Astrocyte of the cerebellum (primary cell): ENCODE results near the gene ARAP1.

Experiments
- DNase-seq: peaks from one replicate; pipeline ENCODE4 v3.0.0-alpha.2; 2011; ENCODE audit warnings: low read depth
- H3K4me3 ChIP-seq: 2 replicates; pipeline ENCODE4 v1.5.1; 2011; ENCODE audit warnings: mild to moderate bottlenecking, low read depth, low read length, moderate library complexity
- in situ Hi-C: cut with HindIII; loops from 2 replicates; pipeline ENCODE4 v1.10.0; 2017; ENCODE audit warnings: low sequenced_read_pairs
- TF ChIP-seq, protein P1 (sequence below): IDR thresholded peaks from 2 replicates; pipeline ENCODE4 v1.5.1; 2012; ENCODE audit warnings: low read length, low read depth, moderate library complexity, mild to moderate bottlenecking; ENCODE audit errors: missing control alignments

The ARAP1 gene

DNA sequence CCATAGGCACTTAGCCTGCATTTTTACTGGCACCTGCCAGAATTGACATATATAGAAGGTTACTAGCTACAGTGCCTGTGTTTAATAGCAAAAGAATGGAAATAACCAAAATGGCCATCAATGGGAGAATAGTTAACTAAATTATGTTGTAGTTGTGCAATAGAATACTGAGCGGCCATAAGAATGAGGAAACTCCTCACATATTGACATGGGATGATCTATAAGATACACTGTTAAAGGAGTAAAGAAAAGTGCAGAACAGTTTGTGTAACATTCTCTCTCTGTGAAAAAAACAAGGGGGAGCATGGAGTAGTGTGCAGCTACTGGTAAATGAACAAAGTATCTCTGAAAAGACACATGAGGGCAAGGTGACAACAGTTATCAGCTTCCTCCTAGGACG, 21.5 kb downstream of the ARAP1 start:
- no peak overlapping the region for H3K4me3 ChIP-seq
- in situ Hi-C loops = no loop called here
- TF ChIP-seq, protein P1, sequence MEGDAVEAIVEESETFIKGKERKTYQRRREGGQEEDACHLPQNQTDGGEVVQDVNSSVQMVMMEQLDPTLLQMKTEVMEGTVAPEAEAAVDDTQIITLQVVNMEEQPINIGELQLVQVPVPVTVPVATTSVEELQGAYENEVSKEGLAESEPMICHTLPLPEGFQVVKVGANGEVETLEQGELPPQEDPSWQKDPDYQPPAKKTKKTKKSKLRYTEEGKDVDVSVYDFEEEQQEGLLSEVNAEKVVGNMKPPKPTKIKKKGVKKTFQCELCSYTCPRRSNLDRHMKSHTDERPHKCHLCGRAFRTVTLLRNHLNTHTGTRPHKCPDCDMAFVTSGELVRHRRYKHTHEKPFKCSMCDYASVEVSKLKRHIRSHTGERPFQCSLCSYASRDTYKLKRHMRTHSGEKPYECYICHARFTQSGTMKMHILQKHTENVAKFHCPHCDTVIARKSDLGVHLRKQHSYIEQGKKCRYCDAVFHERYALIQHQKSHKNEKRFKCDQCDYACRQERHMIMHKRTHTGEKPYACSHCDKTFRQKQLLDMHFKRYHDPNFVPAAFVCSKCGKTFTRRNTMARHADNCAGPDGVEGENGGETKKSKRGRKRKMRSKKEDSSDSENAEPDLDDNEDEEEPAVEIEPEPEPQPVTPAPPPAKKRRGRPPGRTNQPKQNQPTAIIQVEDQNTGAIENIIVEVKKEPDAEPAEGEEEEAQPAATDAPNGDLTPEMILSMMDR = no peak
- no peak for DNase-seq

DNA sequence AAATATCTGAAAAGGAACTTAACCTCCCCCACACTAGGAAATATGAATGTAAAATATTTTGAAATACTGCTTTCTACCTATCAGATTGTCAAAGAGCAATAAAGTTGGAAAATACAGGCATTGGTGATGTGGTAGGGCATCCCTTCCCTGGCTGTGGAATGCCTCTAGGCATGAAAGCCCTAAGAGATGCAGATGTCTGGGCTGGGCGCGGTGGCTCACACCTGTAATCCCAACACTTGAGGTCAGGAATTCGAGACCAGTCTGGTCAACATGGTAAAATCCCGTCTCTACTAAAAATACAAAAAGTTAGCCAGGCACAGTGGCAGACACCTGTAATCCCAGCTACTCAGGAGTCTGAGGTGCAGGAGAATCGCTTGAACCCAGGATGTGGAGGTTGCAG, 22.0 kb downstream of the ARAP1 start:
- DNase-seq = no peak
- in situ Hi-C loops = no loop called here
- TF ChIP-seq, protein P1 = no peak
- no peak overlapping the region for H3K4me3 ChIP-seq

DNA sequence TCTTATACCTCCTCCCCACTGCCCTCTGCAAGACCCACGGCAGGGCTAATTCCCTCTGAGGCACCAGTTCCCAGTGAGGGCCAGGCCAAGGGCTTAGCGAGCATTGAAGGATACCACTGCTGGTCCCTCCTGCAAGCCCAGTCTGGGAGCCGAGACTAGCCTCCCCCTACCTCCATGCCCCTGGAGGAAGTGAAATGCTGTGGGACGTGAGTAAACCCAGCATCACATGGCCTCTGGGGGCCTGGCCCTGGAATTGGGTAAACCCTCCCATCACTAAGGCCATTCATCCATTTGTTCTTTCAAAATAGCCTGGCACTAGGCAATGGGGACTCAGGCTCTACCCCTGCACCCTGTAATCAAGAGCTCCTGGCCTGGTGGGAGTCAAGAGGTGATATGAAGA, 24.7 kb downstream of the ARAP1 start:
- H3K4me3 ChIP-seq = no peak overlapping the region
- TF ChIP-seq, protein P1 = no peak
- in situ Hi-C loops = no loop called here
- DNase-seq = no peak

DNA sequence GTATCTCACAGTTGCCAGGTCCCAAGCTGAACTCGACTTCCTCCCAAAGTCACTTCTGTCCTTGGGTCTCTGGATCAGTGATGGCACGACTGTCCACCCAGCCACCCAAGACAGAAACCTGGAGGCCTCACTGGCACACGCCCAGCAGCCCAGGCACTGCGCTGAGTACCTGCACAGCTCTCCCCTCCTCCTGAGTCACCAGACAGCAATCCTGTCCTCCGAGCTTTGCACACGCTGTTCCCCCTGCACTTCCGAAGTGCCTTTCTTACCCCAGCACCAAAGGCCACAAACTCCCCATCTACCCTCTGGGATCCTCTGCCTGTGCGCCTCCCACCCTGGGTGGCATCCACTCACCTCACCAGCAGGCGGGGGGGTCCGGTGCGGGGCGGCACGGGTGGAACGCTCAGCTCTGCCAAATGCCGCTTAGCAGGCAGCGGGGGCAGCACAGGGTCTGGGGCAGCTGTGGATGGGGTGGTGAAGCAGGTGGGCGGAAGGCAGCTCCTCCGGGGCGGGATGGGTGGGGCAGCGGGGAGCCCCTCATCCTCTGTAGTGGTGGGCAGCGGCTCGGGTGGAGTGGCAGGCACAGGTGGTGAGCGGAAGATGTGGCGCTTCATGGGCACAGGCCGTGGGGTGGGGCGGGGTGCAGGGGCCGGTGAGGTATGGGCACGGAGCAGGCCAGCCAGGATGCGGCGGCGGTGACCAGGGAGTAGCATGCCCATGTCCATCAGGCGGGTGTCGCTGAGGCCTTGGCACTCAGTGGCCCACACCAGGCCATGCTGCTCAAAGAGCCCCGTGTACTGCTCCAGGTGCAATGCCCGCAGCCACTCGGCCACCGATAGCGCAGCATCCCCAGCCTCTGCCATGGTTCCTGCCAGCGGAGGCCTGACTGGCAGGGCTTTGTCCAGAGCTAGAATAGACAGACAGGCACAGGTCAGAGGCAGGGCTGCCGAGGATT, 25.7 kb downstream of the ARAP1 start:
- TF ChIP-seq, protein P1 = no peak
- in situ Hi-C loops = no loop called here
- H3K4me3 ChIP-seq = no peak overlapping the region
- DNase-seq = no peak

DNA sequence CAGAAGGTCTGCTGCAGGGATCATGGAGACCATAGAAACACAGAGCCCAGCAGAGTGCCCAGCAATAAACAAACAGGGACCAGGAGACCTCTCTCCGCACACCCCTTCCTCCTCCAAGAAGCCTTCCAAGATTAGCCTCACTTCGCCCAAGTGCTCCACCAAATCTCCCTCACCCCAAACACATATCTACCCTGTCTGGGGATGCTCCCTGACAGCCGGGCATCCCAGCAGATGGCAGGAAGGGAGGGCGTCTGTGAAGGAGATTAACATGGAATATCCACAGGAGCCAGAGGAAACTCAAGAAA, 26.5 kb downstream of the ARAP1 start:
- in situ Hi-C loops = no loop called here
- TF ChIP-seq, protein P1 = no peak
- DNase-seq = no peak
- H3K4me3 ChIP-seq = no peak overlapping the region

DNA sequence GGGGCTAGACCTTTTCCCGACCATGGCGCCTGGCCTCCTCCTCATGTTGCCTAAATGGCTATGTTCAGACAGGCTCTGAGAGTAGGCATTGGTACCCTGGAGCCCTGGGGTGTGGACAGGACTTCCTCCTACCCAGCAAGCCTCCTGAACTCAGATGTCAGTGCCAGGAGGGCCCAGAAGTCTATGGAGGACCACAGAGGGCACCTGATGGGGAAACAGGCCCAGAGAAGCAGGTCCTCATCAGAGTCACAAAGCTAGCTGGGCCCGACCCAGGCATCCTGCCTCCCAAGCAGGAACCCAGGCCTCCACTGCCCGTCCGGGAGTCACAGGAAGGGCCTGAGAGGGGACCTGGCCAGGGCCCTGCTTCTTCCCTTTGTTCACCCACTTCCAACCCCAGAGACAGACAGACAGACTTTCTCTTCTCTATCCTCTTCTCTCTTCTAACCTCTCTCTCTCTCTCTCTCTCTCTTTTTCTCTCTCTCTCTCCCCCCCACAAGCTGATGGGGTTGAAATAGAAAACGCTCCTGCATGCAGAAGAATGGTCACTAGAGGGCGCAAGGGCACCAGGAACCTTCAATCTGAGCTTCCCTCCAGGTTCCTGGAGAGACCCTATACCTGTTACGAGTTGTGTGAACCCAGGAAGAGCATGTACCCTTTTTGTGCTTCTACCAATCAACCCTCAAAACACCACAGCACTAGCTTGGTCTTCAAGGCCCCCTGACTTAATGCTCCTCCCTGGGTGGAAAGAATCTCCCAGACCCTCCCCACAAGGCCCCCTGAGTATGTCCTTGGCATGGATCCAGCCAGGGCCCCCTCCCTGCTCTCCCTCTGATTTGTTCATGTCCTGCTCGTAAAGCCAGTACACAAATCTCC, 27.1 kb downstream of the ARAP1 start:
- H3K4me3 ChIP-seq = no peak overlapping the region
- in situ Hi-C loops = no loop called here
- DNase-seq = peak; percentile 85
- TF ChIP-seq, protein P1 = peak; percentile 92
